Skeletal muscle cell (primary cell): ENCODE measurements around the gene BPIFB3.
A peak's percentile ranks its signal among the peaks of the same experiment; 100 is the strongest.
"Not testable (repeated sequence)": the region's sequence is repeated elsewhere in the genome, so short reads cannot be mapped to it uniquely, and the experiment has no call there.

Experiments used
- DNase-seq: peaks from one replicate; pipeline ENCODE4 v3.0.0-alpha.2; 2010; ENCODE audit warnings: low read depth
- H3K4me3 ChIP-seq: 2 replicates; pipeline ENCODE4 v1.5.1; 2011; ENCODE audit warnings: low read depth, mild to moderate bottlenecking, control low read depth, low read length, moderate library complexity

Gene BPIFB3

GRCh38 chr20:33076662-33077372 lies 23.1 kb downstream of the BPIFB3 start:
- no peak for DNase-seq

GRCh38 chr20:33079259-33079658 lies 25.6 kb downstream of the BPIFB3 start, which contains the start of gene BPIFB4:
BPIFB4 (plus strand) TSS chr20:33079643; CDS start chr20:33081527, 1,884 bp downstream.
- peak; percentile 9 for DNase-seq
- no peak within 1 kb of the TSS for H3K4me3 ChIP-seq

More at GRCh38 chr20:33076662-33077372, 23.1 kb downstream of the BPIFB3 start:
- no peak overlapping the region for H3K4me3 ChIP-seq

- DNase-seq, result no peak
- no peak overlapping the region for H3K4me3 ChIP-seq
Observed at GRCh38 chr20:33081411-33082154, 27.9 kb downstream of the BPIFB3 start.

- H3K4me3 ChIP-seq, result no peak overlapping the region
- no peak for DNase-seq
Observed at GRCh38 chr20:33082546-33082945, 28.8 kb downstream of the BPIFB3 start.

GRCh38 chr20:33083544-33084340 lies 30.0 kb downstream of the BPIFB3 start:
- H3K4me3 ChIP-seq, result no peak overlapping the region
- no peak for DNase-seq

GRCh38 chr20:33084722-33085121 lies 31.0 kb downstream of the BPIFB3 start:
- no peak overlapping the region for H3K4me3 ChIP-seq
- DNase-seq, result no peak

- no peak for DNase-seq
- H3K4me3 ChIP-seq, result no peak overlapping the region
Observed at GRCh38 chr20:33086052-33086722, 32.5 kb downstream of the BPIFB3 start.

- H3K4me3 ChIP-seq, result no peak overlapping the region
- no peak for DNase-seq
Observed at GRCh38 chr20:33091147-33091546, 37.4 kb downstream of the BPIFB3 start.

- no peak overlapping the region for H3K4me3 ChIP-seq
- no peak for DNase-seq
Observed at GRCh38 chr20:33091693-33092092, 38.0 kb downstream of the BPIFB3 start.

- DNase-seq, result no peak
- no peak overlapping the region for H3K4me3 ChIP-seq
Observed at GRCh38 chr20:33092361-33092760, 38.7 kb downstream of the BPIFB3 start.

- no peak for DNase-seq
- no peak overlapping the region for H3K4me3 ChIP-seq
Observed at GRCh38 chr20:33093074-33093473, 39.4 kb downstream of the BPIFB3 start.

- DNase-seq, result no peak
- no peak overlapping the region for H3K4me3 ChIP-seq
Observed at GRCh38 chr20:33093582-33093981, 39.9 kb downstream of the BPIFB3 start.

GRCh38 chr20:33095249-33095648 lies 41.5 kb downstream of the BPIFB3 start:
- no peak for DNase-seq
- no peak overlapping the region for H3K4me3 ChIP-seq

- DNase-seq, H3K4me3 ChIP-seq: not testable (repeated sequence)
Observed at GRCh38 chr20:33095902-33096584, 42.3 kb downstream of the BPIFB3 start.

GRCh38 chr20:33097001-33097400 lies 43.3 kb downstream of the BPIFB3 start:
- no peak overlapping the region for H3K4me3 ChIP-seq
- DNase-seq, result no peak

- H3K4me3 ChIP-seq, result no peak overlapping the region
- no peak for DNase-seq
Observed at GRCh38 chr20:33099843-33100538, 46.3 kb downstream of the BPIFB3 start.

GRCh38 chr20:33103556-33103955 lies 49.9 kb downstream of the BPIFB3 start:
- no peak overlapping the region for H3K4me3 ChIP-seq
- no peak for DNase-seq

GRCh38 chr20:33104336-33104735 lies 50.6 kb downstream of the BPIFB3 start:
- H3K4me3 ChIP-seq, result no peak overlapping the region
- no peak for DNase-seq
